ENCODE data around the gene MTMR3. TPM values are rescaled to one million over a fixed set of nuclear protein-coding genes. Genes with fewer than 3 reads are reported as not detected.

Gene MTMR3
- total RNA-seq, 1 donor = 36.9 TPM

DNA sequence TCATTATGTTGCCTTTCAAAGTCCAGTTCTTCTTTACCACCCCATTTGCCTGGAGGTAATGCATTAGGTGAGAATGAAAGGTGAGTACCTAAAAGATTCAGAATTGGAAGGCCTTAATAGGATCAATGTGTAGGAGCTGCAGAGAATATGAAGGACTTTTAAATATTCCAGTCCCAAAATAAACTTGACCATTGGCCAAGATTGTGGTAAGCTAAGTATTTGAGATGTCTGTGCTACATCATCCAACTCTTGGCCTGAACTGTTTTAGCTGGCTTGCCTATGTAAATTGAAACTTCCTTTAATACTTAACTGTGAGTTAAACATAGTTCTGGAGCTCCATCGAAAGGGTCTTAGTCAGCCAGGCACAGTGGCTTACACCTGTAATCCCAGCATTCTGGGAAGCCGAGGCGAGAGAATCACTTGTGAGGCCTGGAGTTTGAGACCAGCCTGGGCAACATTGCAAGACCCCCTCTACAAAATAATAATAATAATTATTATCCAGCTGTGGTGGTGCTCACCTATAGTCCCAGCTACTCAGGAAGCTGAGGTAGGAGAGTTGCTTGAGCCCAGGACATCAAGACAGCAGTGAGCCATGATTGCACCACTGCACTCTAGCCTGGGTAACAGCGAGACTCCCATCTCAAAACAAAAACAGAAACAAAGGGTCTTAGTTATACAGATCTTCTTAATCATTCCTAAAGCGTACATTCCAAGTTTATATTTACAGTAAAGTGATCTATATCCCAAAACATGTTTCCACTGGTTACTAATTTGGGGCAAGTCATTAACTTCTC is 29.8 kb downstream of the MTMR3 start:
- Histone ChIP-seq H3K4me3 (ENCODE audit: insufficient read depth, low read length) (no peak overlapping the region), H3K4me2 (ENCODE audit: insufficient read depth, low read length) (peak overlapping the region; percentile 30), H2AFZ (ENCODE audit: low read length) (no peak overlapping the region), H3K79me2 (ENCODE audit: insufficient read depth, low read length) (peaks cover 79% of the 10 kb centered on the region), H3K27ac (ENCODE audit: low read depth, low read length) (peak overlapping the region; percentile 65), H3K27me3 (ENCODE audit: insufficient read depth, low read length) (no peaks in the 10 kb centered on the region), H3K4me1 (ENCODE audit: insufficient read depth, low read length) (peaks cover 39% of the 10 kb centered on the region), H3K36me3 (ENCODE audit: insufficient read depth, low read length) (no peaks in the 10 kb centered on the region), H3K9me3 (ENCODE audit: low read depth, low read length) (no peaks in the 10 kb centered on the region), H4K20me1 (ENCODE audit: insufficient read depth, low read length) (peaks cover 61% of the 10 kb centered on the region)
- DNase-seq (ENCODE audit: insufficient read length, low spot score, missing footprints) = peak; percentile 58
- TF ChIP-seq, protein P1, sequence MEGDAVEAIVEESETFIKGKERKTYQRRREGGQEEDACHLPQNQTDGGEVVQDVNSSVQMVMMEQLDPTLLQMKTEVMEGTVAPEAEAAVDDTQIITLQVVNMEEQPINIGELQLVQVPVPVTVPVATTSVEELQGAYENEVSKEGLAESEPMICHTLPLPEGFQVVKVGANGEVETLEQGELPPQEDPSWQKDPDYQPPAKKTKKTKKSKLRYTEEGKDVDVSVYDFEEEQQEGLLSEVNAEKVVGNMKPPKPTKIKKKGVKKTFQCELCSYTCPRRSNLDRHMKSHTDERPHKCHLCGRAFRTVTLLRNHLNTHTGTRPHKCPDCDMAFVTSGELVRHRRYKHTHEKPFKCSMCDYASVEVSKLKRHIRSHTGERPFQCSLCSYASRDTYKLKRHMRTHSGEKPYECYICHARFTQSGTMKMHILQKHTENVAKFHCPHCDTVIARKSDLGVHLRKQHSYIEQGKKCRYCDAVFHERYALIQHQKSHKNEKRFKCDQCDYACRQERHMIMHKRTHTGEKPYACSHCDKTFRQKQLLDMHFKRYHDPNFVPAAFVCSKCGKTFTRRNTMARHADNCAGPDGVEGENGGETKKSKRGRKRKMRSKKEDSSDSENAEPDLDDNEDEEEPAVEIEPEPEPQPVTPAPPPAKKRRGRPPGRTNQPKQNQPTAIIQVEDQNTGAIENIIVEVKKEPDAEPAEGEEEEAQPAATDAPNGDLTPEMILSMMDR (IDR thresholded peaks at IDR 0.05; ENCODE audit: extremely low read depth, low read depth, low read length) = no peak

- Histone ChIP-seq H3K27me3 (ENCODE audit: insufficient read depth, low read length) (no peaks in the 10 kb centered on the region), H3K4me3 (ENCODE audit: insufficient read depth, low read length) (no peak overlapping the region), H3K4me1 (ENCODE audit: insufficient read depth, low read length) (peaks cover 33% of the 10 kb centered on the region), H3K4me2 (ENCODE audit: insufficient read depth, low read length) (peak overlapping the region; percentile 56), H4K20me1 (ENCODE audit: insufficient read depth, low read length) (peaks cover 59% of the 10 kb centered on the region), H3K27ac (ENCODE audit: low read depth, low read length) (peak overlapping the region; percentile 81), H3K36me3 (ENCODE audit: insufficient read depth, low read length) (no peaks in the 10 kb centered on the region), H2AFZ (ENCODE audit: low read length) (no peak overlapping the region), H3K79me2 (ENCODE audit: insufficient read depth, low read length) (peaks cover 82% of the 10 kb centered on the region), H3K9me3 (ENCODE audit: low read depth, low read length) (no peaks in the 10 kb centered on the region)
- TF ChIP-seq, protein P1 (IDR thresholded peaks at IDR 0.05; ENCODE audit: extremely low read depth, low read depth, low read length) = no peak
- peak; percentile 82 for DNase-seq (ENCODE audit: insufficient read length, low spot score, missing footprints)
Measured at GRCh38 chr22:29914165-29914564, 31.2 kb downstream of the MTMR3 start.

DNA sequence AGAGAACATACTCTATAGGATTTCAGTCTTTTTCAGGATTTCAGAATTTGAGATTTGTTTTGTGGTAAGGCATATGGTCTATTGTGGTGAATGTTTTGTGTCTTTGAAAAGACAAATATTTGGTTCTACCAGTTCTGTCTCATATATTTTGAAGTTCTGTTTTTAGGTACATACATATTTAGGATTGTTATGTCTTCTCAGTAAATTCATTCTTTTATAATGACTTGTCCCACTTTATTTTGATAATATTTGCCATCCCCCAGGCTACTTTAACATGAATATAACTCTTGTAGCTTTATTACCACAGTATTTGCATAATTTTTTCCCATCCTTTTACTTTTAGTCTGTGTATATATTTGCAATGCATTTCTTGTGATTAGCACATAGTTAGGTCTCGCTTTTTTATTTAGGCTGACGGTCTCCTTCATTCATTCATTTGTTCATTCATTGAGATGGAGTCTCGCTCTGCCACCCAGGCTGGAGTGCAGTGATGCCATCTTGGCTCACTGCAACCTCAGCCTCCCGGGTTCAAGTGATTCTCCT is 32.1 kb downstream of the MTMR3 start:
- Histone ChIP-seq H3K27me3 (ENCODE audit: insufficient read depth, low read length) (no peaks in the 10 kb centered on the region), H3K79me2 (ENCODE audit: insufficient read depth, low read length) (peaks cover 84% of the 10 kb centered on the region), H3K4me3 (ENCODE audit: insufficient read depth, low read length) (no peak overlapping the region), H4K20me1 (ENCODE audit: insufficient read depth, low read length) (peaks cover 60% of the 10 kb centered on the region), H3K9me3 (ENCODE audit: low read depth, low read length) (no peaks in the 10 kb centered on the region), H3K36me3 (ENCODE audit: insufficient read depth, low read length) (no peaks in the 10 kb centered on the region), H3K27ac (ENCODE audit: low read depth, low read length) (peak overlapping the region; percentile 81), H2AFZ (ENCODE audit: low read length) (no peak overlapping the region), H3K4me2 (ENCODE audit: insufficient read depth, low read length) (no peak overlapping the region), H3K4me1 (ENCODE audit: insufficient read depth, low read length) (peaks cover 33% of the 10 kb centered on the region)
- TF ChIP-seq, protein P1 (IDR thresholded peaks at IDR 0.05; ENCODE audit: extremely low read depth, low read depth, low read length) = no peak
- no peak for DNase-seq (ENCODE audit: insufficient read length, low spot score, missing footprints)

DNA sequence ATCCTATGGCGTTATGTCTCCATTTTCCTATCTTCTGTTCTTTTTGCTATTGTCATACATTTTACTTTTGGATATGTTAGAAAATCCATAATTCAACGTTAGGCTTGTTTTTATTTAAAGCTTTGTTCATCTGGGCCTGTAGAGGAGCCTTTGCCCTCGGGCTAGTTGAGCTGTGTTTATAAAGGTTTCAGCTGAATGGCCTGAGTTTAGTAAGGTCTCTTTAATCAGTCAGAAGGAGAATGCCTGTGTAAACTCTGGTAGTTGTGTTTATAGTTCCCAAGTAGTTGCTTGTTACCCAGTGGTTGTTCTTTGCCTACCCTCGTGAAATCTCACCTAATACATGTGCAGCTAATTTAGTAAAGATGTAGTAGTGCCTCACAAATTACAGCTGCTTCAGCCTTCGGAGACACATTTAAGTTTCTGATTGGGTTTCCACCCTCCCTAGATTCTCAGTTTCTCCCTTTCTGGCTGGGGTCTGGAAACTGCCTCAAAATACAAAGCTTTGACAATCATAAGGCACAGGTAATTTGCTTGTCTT is 33.1 kb downstream of the MTMR3 start:
- no peak for DNase-seq (ENCODE audit: insufficient read length, low spot score, missing footprints)
- Histone ChIP-seq H3K36me3 (ENCODE audit: insufficient read depth, low read length) (no peaks in the 10 kb centered on the region), H3K79me2 (ENCODE audit: insufficient read depth, low read length) (peaks cover 84% of the 10 kb centered on the region), H3K27ac (ENCODE audit: low read depth, low read length) (no peak overlapping the region), H3K4me3 (ENCODE audit: insufficient read depth, low read length) (no peak overlapping the region), H2AFZ (ENCODE audit: low read length) (no peak overlapping the region), H3K4me2 (ENCODE audit: insufficient read depth, low read length) (no peak overlapping the region), H3K9me3 (ENCODE audit: low read depth, low read length) (no peaks in the 10 kb centered on the region), H4K20me1 (ENCODE audit: insufficient read depth, low read length) (peaks cover 64% of the 10 kb centered on the region), H3K27me3 (ENCODE audit: insufficient read depth, low read length) (no peaks in the 10 kb centered on the region), H3K4me1 (ENCODE audit: insufficient read depth, low read length) (peaks cover 33% of the 10 kb centered on the region)
- TF ChIP-seq, protein P1 (IDR thresholded peaks at IDR 0.05; ENCODE audit: extremely low read depth, low read depth, low read length) = no peak

Data from osteoblast (primary cell).